ENCODE data around the gene RBM23.
A peak's percentile ranks its signal among the peaks of the same experiment; 100 is the strongest.

GRCh38 chr14:22900081-22900799 is 18.7 kb downstream of the RBM23 start:
- TF ChIP-seq POLR2A (IDR thresholded peaks at IDR 0.05): no peak
- TF ChIP-seq CTCF (IDR thresholded peaks at IDR 0.05): peak in 3 of 4 experiments; percentile 43 to 46 (median 44)
- peak; percentile 36 for TF ChIP-seq POLR2AphosphoS5 (IDR thresholded peaks at IDR 0.05)

Measured in prostate gland (tissue), 2 donors.